GM10248 (cell line): ENCODE results near the gene CEBPG.

Source experiments
- CTCF ChIA-PET: fragments of 300-600 bp; sonication (Branson Sonifier 250); formaldehyde crosslinking; extraction: SDS; loops from one replicate; lab custom pipeline; 2021; ENCODE audit warnings: antibody characterized with exemption; lab: Yijun Ruan, JAX
- POLR2A ChIA-PET: fragments of 350-650 bp; sonication (Branson Sonifier 250); formaldehyde crosslinking; extraction: SDS; loops from one replicate; lab custom pipeline; 2020; ENCODE audit warnings: antibody characterized with exemption; lab: Yijun Ruan, JAX
- DNase-seq: peaks from one replicate; pipeline ENCODE4 v3.0.0; 2012; ENCODE audit errors: extremely low spot score
- TF ChIP-seq, protein P1 (sequence below): IDR thresholded peaks from 2 replicates; pipeline ENCODE4 v1.5.1; 2012; ENCODE audit warnings: mild to moderate bottlenecking, low read depth; ENCODE audit errors: extremely low read depth, missing control alignments, control extremely low read depth

The CEBPG gene

GRCh38 chr19:33348301-33349010 lies 25.1 kb upstream of the CEBPG start:
- no peak for DNase-seq
- ChIA-PET CTCF (no interaction called here), POLR2A (no interaction called here)
- TF ChIP-seq, protein P1, sequence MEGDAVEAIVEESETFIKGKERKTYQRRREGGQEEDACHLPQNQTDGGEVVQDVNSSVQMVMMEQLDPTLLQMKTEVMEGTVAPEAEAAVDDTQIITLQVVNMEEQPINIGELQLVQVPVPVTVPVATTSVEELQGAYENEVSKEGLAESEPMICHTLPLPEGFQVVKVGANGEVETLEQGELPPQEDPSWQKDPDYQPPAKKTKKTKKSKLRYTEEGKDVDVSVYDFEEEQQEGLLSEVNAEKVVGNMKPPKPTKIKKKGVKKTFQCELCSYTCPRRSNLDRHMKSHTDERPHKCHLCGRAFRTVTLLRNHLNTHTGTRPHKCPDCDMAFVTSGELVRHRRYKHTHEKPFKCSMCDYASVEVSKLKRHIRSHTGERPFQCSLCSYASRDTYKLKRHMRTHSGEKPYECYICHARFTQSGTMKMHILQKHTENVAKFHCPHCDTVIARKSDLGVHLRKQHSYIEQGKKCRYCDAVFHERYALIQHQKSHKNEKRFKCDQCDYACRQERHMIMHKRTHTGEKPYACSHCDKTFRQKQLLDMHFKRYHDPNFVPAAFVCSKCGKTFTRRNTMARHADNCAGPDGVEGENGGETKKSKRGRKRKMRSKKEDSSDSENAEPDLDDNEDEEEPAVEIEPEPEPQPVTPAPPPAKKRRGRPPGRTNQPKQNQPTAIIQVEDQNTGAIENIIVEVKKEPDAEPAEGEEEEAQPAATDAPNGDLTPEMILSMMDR: no peak

GRCh38 chr19:33349319-33350289 lies 23.9 kb upstream of the CEBPG start:
- TF ChIP-seq, protein P1: no peak
- CTCF ChIA-PET: no interaction called here
- DNase-seq: no peak
- POLR2A ChIA-PET: no interaction called here

GRCh38 chr19:33350538-33351309 lies 22.8 kb upstream of the CEBPG start:
- no peak for DNase-seq
- ChIA-PET CTCF (no interaction called here), POLR2A (no interaction called here)
- TF ChIP-seq, protein P1: no peak

DNA sequence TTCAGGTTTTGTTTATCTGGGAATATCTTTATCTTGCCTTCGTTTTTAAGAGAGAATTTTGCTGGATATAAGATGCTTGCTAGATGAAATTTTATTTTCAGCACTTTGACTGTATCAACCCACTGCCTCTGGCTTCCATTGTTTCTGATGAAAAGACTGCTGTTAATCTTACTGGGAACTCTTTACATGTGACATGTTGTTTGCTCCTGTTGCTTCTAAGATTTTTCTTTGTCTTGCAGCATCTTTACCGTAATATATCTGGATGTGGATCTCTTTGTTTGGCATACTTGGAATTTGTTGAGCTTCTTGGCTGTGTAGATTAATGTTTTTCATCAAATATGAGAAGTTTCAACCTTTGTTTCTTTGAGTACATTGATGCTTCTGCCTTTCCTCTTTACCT lies 18.0 kb upstream of the CEBPG start:
- DNase-seq: no peak
- POLR2A ChIA-PET: no interaction called here
- TF ChIP-seq, protein P1: no peak
- CTCF ChIA-PET: no interaction called here

- ChIA-PET POLR2A (no interaction called here), CTCF (interaction anchor here (1.5 to 1.7 kb wide), 2 partner anchors 15 to 16 kb away, joined by 3 read pairs; partner anchors contain the start of gene CEBPG)
- DNase-seq: no peak
- TF ChIP-seq, protein P1: no peak
Observed at GRCh38 chr19:33357556-33357955, 16.0 kb upstream of the CEBPG start.

GRCh38 chr19:33358408-33358807 lies 15.1 kb upstream of the CEBPG start:
- POLR2A ChIA-PET: no interaction called here
- CTCF ChIA-PET: interaction anchor here (1.1 to 1.7 kb wide), 3 partner anchors 10 to 17 kb away, joined by 3 to 4 read pairs (median 3); partner anchors contain the start of gene CEBPG
- TF ChIP-seq, protein P1: no peak
- DNase-seq: no peak
